ENCODE data around the gene TOX4. TPM values are rescaled to one million over a fixed set of nuclear protein-coding genes. Genes with fewer than 3 reads are reported as not detected.

TOX4 gene
- total RNA-seq, 1 experiment from 2014 or later, result 21.2 TPM

DNA sequence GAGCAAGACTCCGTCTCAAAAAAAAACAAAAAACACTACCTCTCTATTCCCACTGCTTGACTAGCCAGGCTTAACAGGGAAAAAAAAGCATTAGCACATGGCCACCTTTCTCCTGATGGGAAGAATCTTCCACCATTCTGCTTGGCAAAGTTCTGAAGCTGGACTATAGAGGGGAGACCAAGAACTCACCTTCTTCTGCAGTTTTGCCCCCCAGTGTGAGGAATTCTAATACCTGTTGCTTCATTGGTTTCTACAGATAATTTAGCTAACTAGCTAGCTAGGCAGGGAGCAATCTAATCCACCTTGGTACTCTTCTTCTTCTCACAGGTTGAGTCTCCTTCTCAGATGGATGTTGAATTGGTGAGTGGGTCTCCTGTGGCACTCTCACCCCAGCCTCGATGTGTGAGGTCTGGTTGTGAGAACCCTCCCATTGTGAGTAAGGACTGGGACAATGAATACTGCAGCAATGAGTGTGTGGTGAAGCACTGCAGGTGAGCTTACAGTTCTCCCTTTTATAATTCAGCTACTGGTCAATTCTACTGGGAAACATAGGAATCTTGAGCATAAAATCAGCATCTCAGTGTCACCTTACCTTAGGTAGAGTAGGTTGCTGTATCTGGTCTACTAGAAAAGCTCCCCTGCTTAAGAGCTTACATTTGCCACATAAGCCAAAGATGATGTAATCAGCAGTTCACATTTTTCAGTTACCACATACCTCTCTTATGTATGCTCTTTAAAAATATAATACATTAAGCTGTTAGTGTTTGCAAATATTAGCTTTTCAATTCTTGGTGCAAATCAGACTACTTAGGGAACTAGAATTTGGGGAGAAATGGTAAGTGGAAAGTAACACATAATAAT is 18.1 kb downstream of the TOX4 start:
- in situ Hi-C loops (cut with HindIII; ENCODE audit: low pct_unique_long_range_greater_than_20kb, low sequenced_read_pairs), result no loop called here
- DNase-seq (ENCODE audit: low read depth, low spot score), result no peak

DNA sequence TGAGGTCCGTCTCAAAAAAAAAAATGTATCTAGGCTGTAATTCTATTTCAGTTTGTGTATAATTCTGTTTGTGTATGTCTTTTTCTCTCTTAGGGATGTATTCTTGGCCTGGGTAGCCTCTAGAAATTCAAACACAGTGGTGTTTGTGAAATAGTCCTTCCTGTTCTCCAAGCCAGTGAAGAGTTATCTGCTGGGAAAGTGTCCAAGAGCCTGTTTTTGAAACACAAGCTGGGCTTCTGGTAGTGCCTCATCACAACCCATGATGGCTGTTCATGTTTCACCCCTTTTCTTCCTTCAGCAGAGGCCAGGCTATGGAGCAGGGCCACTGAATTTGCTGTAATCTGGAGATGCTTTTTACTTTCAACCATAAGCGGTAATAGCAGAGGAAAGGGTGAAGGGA is 19.5 kb downstream of the TOX4 start:
- in situ Hi-C loops (cut with HindIII; ENCODE audit: low pct_unique_long_range_greater_than_20kb, low sequenced_read_pairs), result no loop called here
- no peak for DNase-seq (ENCODE audit: low read depth, low spot score)

DNA sequence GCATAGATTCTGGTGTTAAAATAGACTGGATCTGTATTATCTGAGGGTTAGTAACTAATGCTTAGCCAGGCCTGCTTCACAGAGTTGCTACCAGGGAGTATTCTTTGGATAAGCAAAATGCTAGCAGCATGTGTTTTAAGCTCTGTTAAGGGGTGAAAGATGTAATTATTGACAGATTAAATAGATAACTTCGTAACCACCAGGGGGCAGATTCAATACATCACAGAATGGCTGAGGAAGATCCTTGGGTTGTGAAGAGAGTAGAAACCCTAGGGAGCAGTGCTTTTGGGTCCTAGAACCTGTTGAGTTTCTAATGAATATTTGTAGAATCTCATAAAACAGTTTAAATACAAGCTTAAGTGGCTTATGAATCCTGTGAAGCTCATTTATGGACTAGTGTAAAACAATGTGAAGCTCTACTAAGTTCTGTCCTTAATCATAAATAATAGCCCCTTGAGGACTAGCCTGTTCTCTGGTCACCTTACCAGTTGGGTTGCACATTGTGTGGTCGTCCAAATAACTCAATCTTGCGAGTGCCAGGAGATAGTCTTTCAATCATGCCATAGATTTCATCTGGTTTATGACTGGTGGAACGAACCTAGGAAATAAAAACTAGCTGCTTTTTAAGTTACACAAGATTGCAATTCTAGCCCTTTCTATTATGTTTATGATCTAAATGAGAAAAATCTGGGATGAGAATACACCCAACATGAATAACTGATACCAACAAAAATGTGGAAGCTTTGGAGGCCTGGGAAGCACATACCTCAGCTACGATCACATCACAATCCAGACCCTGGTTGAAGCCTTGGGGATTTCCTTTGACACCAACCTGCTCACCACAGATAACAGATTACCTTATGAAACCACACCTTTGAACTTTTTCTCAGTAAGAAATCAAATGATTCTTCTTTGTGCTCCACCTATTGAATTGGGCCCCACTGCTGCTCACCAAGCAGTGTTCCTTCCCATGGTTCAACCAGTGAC is 21.8 kb downstream of the TOX4 start:
- peak; percentile 66 for DNase-seq (ENCODE audit: low read depth, low spot score)
- in situ Hi-C loops (cut with HindIII; ENCODE audit: low pct_unique_long_range_greater_than_20kb, low sequenced_read_pairs), result no loop called here

DNA sequence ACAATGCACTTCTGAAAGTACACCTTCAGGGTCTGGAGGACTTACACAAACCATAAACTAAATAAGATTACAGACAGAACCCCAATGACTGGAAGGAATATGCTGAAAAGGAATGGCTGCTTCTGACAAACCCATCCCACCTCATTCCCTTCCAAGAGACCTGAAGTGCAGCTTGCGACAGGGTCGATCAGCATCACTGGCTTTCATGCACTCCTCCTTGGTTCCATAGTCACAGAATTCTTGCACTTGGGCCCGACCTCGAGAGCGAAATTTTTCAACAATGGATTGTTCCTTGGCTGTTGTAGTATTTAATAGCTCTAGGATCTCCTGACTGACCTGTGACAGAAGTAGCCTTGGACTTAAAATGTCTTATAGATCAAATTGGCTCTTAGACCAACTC is 24.6 kb downstream of the TOX4 start:
- no peak for DNase-seq (ENCODE audit: low read depth, low spot score)
- in situ Hi-C loops (cut with HindIII; ENCODE audit: low pct_unique_long_range_greater_than_20kb, low sequenced_read_pairs), result no loop called here

DNA sequence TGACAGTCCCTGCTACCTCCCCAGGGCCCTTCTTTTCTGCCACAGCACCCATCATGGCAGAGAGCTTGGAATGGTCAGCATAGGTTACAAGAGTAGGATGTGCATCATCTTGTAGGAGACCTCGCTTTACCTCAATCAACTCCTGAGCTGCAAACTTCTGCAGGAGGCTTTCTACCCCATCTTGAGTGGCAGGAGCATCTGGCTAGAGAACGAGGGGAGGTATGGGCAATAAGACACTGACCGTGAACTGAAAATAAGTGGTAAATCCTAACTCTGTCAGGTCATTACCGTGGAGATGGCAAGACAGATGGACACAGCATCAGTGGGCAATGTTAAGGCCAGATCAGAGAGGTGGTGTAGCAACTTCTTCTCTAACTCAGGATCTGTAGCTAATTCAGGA is 26.4 kb downstream of the TOX4 start:
- no peak for DNase-seq (ENCODE audit: low read depth, low spot score)
- in situ Hi-C loops (cut with HindIII; ENCODE audit: low pct_unique_long_range_greater_than_20kb, low sequenced_read_pairs), result no loop called here

DNA sequence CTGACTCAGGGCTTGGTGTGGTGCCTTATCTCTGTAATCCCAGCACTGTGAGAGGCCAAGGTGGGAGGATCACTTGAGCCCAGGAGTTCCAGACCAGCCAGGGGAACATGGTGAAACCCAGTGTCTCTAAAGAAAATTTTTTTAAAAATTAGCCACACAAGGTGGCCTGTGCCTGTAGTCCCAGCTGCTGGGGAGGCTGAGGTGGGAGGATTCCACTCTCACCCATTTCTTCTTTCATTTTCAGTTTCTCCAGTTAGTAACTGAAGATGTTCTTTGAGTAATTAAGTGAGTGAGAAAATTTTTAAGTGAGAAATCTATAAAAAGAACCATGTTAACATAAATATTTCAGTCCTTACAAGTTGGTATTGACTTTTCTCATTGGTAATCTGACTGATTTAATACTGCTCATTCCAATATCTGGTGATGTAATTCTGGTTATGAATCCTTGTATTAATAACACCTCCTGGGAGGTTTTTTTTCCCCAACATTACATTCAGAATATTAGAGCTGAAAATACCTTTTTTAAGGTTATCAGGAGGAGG is 28.1 kb downstream of the TOX4 start:
- in situ Hi-C loops (cut with HindIII; ENCODE audit: low pct_unique_long_range_greater_than_20kb, low sequenced_read_pairs), result no loop called here

DNA sequence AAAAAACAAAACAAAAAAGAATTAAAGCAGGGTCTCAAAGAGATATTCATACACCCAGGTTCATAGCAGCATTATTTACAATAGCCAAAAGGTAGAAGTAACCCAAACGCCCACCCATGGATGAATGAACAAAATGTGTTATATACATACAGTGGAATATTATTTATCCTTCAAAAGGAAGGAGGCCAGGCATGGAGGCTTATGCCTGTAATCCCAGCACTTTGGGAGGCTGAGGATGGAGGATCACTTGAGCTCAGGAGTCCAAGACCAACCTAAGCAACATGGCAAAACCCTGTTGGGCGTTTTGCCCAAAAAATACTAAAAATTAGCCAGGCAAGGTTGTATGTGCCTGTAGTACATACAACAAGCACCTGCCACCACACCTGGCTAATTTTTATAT is 29.6 kb downstream of the TOX4 start:
- in situ Hi-C loops (cut with HindIII; ENCODE audit: low pct_unique_long_range_greater_than_20kb, low sequenced_read_pairs), result no loop called here

More for the DNA sequence above, 28.1 kb downstream of the TOX4 start:
- DNase-seq (ENCODE audit: low read depth, low spot score), result no peak

DNA sequence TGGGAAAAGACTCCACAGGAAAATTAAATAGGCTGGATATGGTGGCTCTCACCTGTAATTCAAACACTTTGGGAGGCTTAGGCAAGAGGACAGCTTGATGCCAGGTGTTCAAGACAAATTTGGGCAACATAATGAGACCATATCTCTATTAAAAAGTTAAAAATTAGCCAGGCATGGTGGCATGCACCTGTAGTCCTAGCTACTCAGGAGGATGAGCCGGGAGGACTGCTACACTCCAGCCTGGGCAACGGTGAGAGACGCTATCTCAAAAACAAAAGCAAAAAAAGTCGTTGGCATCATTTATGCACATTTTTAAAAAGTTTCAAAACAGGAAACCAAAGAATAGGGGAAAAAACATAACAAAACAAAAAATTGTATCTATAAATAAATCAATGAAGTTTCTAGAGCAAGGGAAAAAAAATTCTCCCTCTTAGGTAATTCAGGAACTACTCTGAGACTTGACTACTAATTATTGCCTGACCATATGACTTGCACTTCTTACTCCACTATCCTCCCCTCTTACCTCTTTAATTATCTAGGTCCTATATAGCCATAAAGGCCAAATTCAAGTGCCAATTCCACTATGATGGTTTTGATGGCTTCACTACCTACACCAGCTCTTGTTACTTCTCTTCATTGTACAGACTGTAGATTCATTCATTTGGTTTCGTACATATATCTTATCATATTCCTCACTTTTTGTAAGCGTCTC is 32.6 kb downstream of the TOX4 start:
- in situ Hi-C loops (cut with HindIII; ENCODE audit: low pct_unique_long_range_greater_than_20kb, low sequenced_read_pairs), result no loop called here
- DNase-seq (ENCODE audit: low read depth, low spot score), result no peak

More for the DNA sequence above, 29.6 kb downstream of the TOX4 start:
- DNase-seq (ENCODE audit: low read depth, low spot score), result no peak

DNA sequence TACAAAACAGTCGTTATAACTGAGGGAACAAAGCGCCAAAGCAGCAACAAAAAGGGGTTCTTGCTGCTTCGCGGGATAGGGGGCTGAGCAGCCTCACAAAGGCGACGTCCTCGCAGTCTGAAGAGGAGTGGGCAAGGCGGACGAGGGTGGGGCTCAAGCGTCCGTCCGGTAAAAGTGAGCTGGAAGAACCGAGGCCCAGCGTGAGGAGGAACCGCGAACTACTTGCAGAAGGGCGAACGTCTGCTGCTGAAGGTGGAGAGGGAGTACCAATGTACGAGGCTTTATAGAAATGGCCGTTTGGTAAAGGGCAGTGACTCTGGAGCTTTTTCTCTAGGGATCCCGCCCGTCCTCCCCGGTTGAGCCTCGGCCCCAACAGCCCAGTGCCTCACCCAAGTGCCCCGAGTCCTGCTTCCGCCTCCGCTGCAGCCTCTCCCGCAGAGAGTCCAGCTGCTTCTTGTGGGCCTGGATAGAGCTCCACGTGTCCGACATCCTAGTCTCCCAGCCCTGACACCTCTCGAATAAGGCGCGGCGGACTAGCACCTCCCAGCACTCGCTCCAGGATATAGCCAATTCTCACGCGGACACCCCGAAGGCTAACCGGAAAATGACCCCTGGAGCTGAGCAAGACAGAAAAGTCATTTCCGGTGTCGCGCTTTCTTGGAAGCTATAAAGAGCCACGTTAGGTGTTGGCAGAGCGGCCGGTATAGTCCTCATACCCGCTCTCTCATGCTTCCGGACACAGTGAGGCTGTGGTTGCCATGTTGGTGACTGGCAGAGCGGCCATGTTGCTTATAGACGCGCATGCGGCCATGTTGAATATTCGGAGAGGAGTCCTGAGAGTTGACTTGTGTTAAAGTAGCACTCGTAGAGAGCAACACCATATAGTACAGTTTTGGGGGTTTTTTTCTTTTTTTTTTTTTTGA is 34.0 kb downstream of the TOX4 start, which contains the start of gene METTL3:
TSS of gene METTL3 (minus strand) at position 606 of the 923 bp plus-strand sequence. CDS start at position 489, 117 bp downstream.
- in situ Hi-C loops (cut with HindIII; ENCODE audit: low pct_unique_long_range_greater_than_20kb, low sequenced_read_pairs), result no loop called here

DNA sequence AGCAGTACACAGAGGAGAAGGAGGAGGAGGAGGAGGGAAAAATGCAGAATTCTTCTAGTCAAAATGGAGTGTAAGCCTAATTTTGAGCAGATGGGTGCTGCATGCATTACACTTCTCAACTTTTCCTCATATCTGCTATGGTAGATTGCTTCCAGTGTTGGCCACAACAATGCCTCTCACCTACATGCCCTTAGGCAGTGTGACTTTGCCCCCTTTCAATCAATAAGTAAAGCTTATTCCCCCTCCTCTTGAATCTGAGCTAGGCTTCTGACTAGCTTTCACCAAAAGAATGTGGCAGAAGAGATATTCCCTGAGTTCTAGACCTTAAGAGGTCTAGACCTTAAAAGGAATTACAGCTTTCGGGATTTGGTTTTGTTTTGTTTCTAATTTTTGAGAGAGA is 37.3 kb downstream of the TOX4 start:
- in situ Hi-C loops (cut with HindIII; ENCODE audit: low pct_unique_long_range_greater_than_20kb, low sequenced_read_pairs), result no loop called here
- DNase-seq (ENCODE audit: low read depth, low spot score), result no peak

More for the DNA sequence above, 34.0 kb downstream of the TOX4 start, which contains the start of gene METTL3:
- DNase-seq (ENCODE audit: low read depth, low spot score), result peak; percentile 99

DNA sequence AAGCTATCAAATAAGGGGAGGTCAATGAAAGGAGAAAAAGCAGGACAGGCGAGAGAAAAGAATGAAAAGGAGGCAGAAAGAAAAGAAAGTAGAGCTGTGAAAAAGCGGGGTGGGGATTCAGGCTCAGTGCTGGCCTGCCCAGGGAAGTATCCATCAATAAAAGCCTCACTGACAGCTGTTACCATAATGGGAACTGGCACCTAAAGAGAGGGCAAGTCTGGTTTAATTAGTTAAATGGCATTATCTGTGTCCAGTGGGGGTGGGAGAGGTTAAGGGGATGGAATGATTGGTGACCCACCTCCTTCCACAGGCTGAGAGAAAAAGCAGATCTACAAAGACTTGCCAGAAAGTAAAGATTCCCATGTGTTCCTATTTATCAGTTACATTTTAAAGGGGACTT is 41.7 kb downstream of the TOX4 start:
- no peak for DNase-seq (ENCODE audit: low read depth, low spot score)
- in situ Hi-C loops (cut with HindIII; ENCODE audit: low pct_unique_long_range_greater_than_20kb, low sequenced_read_pairs), result no loop called here

DNA sequence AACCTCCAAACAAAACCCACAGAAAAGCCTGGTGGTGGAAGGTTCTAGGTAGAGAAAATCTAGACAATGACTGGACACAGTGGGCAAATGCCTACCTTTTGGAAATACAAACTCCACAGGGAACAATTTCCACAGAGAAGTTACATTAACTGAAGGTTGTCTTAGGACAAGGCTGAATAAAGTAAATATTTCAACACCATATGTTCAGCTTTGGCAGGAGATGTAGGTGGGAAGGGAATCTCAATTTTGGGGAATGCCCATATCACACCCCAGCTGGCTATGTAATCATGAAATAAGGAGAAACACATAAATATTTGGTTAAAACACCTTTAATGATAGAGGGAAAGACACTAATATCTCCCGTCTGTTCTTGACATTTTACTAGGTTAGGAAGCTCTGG is 43.8 kb downstream of the TOX4 start:
- no peak for DNase-seq (ENCODE audit: low read depth, low spot score)
- in situ Hi-C loops (cut with HindIII; ENCODE audit: low pct_unique_long_range_greater_than_20kb, low sequenced_read_pairs), result no loop called here

DNA sequence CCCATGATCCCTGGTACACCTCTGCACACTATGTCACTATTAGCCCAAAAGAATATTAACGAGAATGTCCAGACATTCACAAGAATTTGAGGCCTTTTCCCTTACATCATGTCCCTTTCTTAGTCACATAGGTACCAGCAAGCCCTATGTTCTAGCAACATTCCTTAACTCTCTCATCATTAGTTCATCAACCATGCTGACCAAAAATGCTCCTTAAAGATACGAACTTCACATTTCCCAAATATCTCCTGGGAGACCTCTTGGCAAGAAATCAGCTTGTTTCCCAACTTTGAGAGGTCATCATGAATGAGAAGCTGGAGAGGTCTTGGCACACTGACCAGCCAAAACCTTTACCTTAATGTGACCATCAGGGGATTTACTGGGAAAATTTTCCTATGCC is 44.5 kb downstream of the TOX4 start:
- DNase-seq (ENCODE audit: low read depth, low spot score), result no peak
- in situ Hi-C loops (cut with HindIII; ENCODE audit: low pct_unique_long_range_greater_than_20kb, low sequenced_read_pairs), result no loop called here

DNA sequence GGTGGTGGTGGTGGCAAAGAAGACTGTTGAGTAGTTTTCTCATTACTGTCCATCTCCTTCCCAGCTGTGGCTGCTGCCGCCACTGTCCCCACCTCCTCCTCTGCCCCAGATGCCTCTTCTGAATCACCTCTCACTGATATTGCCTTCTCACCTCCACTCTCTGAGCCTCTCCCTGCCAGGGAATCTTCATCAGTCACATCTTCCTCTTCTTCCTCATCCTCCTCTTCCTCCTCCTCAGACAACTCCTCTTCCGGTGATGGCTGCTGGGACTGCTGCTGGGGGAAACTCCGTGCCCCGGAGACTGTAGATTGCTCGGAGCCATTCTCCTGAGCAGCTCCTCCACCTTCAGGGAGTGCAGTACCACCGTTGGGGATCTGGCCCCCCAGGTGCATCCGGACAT is 46.2 kb downstream of the TOX4 start:
- in situ Hi-C loops (cut with HindIII; ENCODE audit: low pct_unique_long_range_greater_than_20kb, low sequenced_read_pairs), result no loop called here
- DNase-seq (ENCODE audit: low read depth, low spot score), result no peak

DNA sequence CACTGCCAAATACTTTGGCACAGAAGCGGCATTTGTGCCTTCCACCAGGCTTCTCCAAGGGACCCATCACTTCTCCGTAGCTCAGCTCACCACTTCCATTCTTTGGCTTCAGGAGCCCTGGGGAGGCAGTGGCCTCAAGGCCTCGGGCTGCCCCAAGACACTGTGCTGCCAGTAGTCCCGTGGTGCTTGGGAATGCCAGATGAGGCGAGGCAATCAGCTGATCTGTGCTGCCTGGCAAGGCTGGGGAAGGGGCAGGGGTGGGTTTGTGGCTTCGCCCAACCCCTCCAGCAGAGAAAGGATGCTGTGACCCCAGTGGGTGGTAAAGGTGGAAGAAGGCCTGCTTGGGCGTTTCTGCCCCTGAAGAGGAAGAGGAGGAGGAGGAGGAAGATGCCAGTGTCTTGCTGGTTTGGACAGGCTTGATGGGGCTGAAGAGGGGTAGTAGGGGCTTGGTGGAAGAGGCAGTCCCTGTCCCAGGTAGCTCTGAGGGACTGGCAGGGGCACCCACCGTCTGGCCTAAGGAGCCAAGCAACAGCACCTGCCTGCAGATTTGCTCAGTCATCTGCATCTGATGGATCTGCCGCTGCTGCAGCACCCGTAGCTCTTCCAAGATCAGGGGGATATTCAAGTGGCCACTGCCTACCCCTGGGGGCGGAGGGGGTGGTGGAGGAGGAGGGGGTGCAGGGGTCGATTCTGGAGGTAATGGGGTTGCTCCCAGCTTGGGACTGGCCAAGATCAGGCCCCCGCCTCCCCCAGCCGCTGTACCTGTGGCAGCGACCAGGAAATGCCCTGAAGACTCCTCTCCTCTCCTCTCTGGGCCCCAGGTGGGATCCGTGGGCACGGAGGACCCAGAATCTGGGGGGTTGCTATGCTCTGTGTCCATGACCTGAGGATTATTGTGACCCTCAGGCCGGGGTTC is 47.8 kb downstream of the TOX4 start:
- in situ Hi-C loops (cut with HindIII; ENCODE audit: low pct_unique_long_range_greater_than_20kb, low sequenced_read_pairs), result no loop called here
- DNase-seq (ENCODE audit: low read depth, low spot score), result no peak

DNA sequence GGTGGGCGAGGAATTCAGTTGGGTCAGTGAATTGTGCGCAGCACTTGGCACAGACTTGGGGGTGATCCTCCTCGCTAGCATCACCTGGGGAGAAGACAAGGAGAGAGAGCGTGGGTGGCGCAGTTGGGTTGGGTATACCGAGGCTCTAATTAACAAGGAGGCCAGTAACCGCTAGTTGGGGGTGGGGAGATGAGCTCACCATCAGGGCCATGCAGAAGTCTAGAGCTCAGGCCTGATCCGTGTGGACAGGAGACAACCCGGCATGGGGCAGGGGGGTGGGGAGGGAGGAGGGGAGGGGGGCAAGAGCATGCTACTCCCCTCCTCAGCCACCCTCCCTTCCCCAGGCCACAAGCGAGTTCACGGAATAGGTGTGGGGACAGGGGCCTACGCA is 48.6 kb downstream of the TOX4 start:
- no peak for DNase-seq (ENCODE audit: low read depth, low spot score)
- in situ Hi-C loops (cut with HindIII; ENCODE audit: low pct_unique_long_range_greater_than_20kb, low sequenced_read_pairs), result no loop called here

Measured in SK-MEL-5 (cell line).